SK-N-SH (cell line): ENCODE results near the gene SLC16A10. TPM values are rescaled to one million over a fixed set of nuclear protein-coding genes. Genes with fewer than 3 reads are reported as not detected.

Experiments used
- CTCF ChIA-PET: fragments of 300-600, 350-600 bp; formaldehyde crosslinking; extraction: SDS; loops from one replicate; lab custom pipeline; 2021; lab: Yijun Ruan, JAX
- POLR2A ChIA-PET: fragments of 350-600 bp; sonication (Branson Sonifier 250); formaldehyde crosslinking; extraction: SDS; loops from one replicate; lab custom pipeline; 2020; ENCODE audit warnings: antibody characterized with exemption, inconsistent platforms; lab: Yijun Ruan, JAX
- DNase-seq: peaks from one replicate; pipeline ENCODE4 v3.0.0; 2012
- H2AFZ ChIP-seq: fragments of 200-600 bp; sonication (generic); 2 replicates; pipeline ENCODE4 v1.8.1; 2016; ENCODE audit warnings: antibody characterized with exemption, mild to moderate bottlenecking, low read depth
- H3F3A ChIP-seq: fragments of 200-600 bp; sonication (generic); replicated peaks from 2 replicates; pipeline ENCODE3; 2016; ENCODE audit warnings: antibody characterized with exemption, mild to moderate bottlenecking; ENCODE audit not compliant: insufficient read depth
- H3K27ac ChIP-seq, 2 experiments: fragments of 200-500 bp in 1 of 2; fragments of 200-600 bp in 1 of 2; sonication (Bioruptor generic) in 1 of 2; sonication (generic), shearing (Covaris generic) in 1 of 2; 2 replicates each; pipeline versions ENCODE4 v1.5.1 to v1.6.1; 2014 to 2016; ENCODE audit warnings: low read depth in 2 of 2, inconsistent platforms in 1 of 2, low read length in 1 of 2, mild to moderate bottlenecking in 1 of 2, mixed read lengths in 1 of 2
- H3K27me3 ChIP-seq: fragments of 200-600 bp; sonication (generic), shearing (Covaris generic); 2 replicates; pipeline ENCODE4 v1.6.1; 2016; ENCODE audit warnings: mixed run types; ENCODE audit not compliant: insufficient read depth
- H3K36me3 ChIP-seq, 2 experiments: fragments of 200-500 bp in 1 of 2; fragments of 200-600 bp in 1 of 2; sonication (Bioruptor generic) in 1 of 2; sonication (generic) in 1 of 2; replicated peaks in 1 of 2; 2 replicates each; pipeline versions ENCODE3 to v1.5.1; 2014 to 2016; ENCODE audit warnings: low read length in 1 of 2, mild to moderate bottlenecking in 1 of 2; ENCODE audit not compliant: insufficient read depth in 2 of 2, control insufficient read depth in 1 of 2
- H3K4me1 ChIP-seq, 2 experiments: fragments of 200-500 bp in 1 of 2; fragments of 200-600 bp in 1 of 2; sonication (Bioruptor generic) in 1 of 2; sonication (generic), shearing (Covaris generic) in 1 of 2; 2 replicates each; pipeline versions ENCODE4 v1.5.1 to v1.6.1; 2014 to 2016; ENCODE audit warnings: low read depth in 1 of 2, low read length in 1 of 2, mixed run types in 1 of 2; ENCODE audit not compliant: insufficient read depth in 2 of 2, control insufficient read depth in 1 of 2
- H3K4me2 ChIP-seq: fragments of 200-600 bp; sonication (generic), shearing (Covaris generic); 2 replicates; pipeline ENCODE4 v1.6.1; 2017; ENCODE audit warnings: mixed run types
- H3K4me3 ChIP-seq, 2 experiments: fragments of 200-500 bp in 1 of 2; fragments of 200-600 bp in 1 of 2; sonication (Bioruptor generic) in 1 of 2; sonication (generic), shearing (Covaris generic) in 1 of 2; 2 replicates each; pipeline versions ENCODE4 v1.5.1 to v1.8.1; 2014 to 2016; ENCODE audit warnings: low read depth in 2 of 2, inconsistent platforms in 1 of 2, low read length in 1 of 2, mild to moderate bottlenecking in 1 of 2, mixed read lengths in 1 of 2, moderate library complexity in 1 of 2
- H3K79me2 ChIP-seq: fragments of 200-600 bp; sonication (generic); 2 replicates; pipeline ENCODE4 v1.8.1; 2017; ENCODE audit warnings: mild to moderate bottlenecking; ENCODE audit not compliant: insufficient read depth
- H3K9ac ChIP-seq: fragments of 200-600 bp; sonication (generic); 2 replicates; pipeline ENCODE4 v1.6.1; 2017; ENCODE audit warnings: mixed run types
- H3K9me2 ChIP-seq: fragments of 200-600 bp; sonication (generic); 2 replicates; pipeline ENCODE4 v1.6.1; 2017; ENCODE audit warnings: mixed run types
- H3K9me3 ChIP-seq: fragments of 200-600 bp; sonication (generic); 2 replicates; pipeline ENCODE4 v1.6.1; 2017; ENCODE audit warnings: mixed run types, mild to moderate bottlenecking, moderate library complexity
- H4K20me1 ChIP-seq: fragments of 200-600 bp; sonication (generic); 2 replicates; pipeline ENCODE4 v1.6.1; 2017; ENCODE audit warnings: mild to moderate bottlenecking, mixed run types; ENCODE audit not compliant: insufficient read depth
- FOXJ3 ChIP-seq: sonication (generic); formaldehyde crosslinking; IDR thresholded peaks from 2 replicates; pipeline ENCODE4 v1.5.1; 2020; ENCODE audit warnings: mild to moderate bottlenecking, missing genetic modification reagents
- FOXM1 ChIP-seq: IDR thresholded peaks from 2 replicates; pipeline ENCODE4 v1.4.0; 2012; ENCODE audit warnings: low read depth, mild to moderate bottlenecking
- NRF1 ChIP-seq: IDR thresholded peaks from 2 replicates; pipeline ENCODE4 v1.6.1; 2012; ENCODE audit warnings: low read depth, mild to moderate bottlenecking, low read length
- PBX3 ChIP-seq: IDR thresholded peaks from 2 replicates; pipeline ENCODE4; 2012
- RFX5 ChIP-seq: IDR thresholded peaks from 2 replicates; pipeline ENCODE4 v1.6.1; 2012; ENCODE audit warnings: mild to moderate bottlenecking, improper control_type of control experiment, low read length
- TAF1 ChIP-seq: IDR thresholded peaks from 2 replicates; pipeline ENCODE4 v1.6.1; 2012; ENCODE audit warnings: low read depth, mild to moderate bottlenecking, low read length, moderate library complexity, borderline replicate concordance
- TCF12 ChIP-seq: IDR thresholded peaks from 2 replicates; pipeline ENCODE4 v1.4.0; 2012
- TEAD4 ChIP-seq: IDR thresholded peaks from 2 replicates; pipeline ENCODE4 v1.4.0; 2012; ENCODE audit warnings: mild to moderate bottlenecking, borderline replicate concordance; ENCODE audit not compliant: insufficient read depth
- WGBS: methylation state at CpG from one replicate; pipeline ENCODE4 v1.1.6; 2017; ENCODE audit warnings: low lambda C conversion rate; 5-methylcytosine and 5-hydroxymethylcytosine counted together
- polyA plus RNA-seq, 3 experiments: library from polyadenylated mRNA; depleted of rRNA; stranded (reverse); fragments of >200 nt; gene quantifications; 2 replicates each; pipeline ENCODE4 v1.2.3, GENCODE V29; 2012

The SLC16A10 gene
- polyA plus RNA-seq, 1 of the 3 experiments (the other 2 are of a cell fraction) = 0.12 TPM

GRCh38 chr6:111068109-111068865 is 19.0 kb upstream of the SLC16A10 start:
- no peak overlapping the region for H3K27ac ChIP-seq
- CTCF ChIA-PET = interaction anchor here (0.8 to 5.5 kb wide), 5 partner anchors 10 to 142 kb away, joined by 3 to 37 read pairs (median 4); no protein-coding TSS in a partner anchor
- peaks cover 0 to 2% of the 10 kb centered on the region in 2 experiments; a peak in 2 of 4 replicates for H3K4me1 ChIP-seq
- H3K79me2 ChIP-seq = no peaks in the 10 kb centered on the region
- no peaks in the 10 kb centered on the region for H3F3A ChIP-seq
- no peak overlapping the region for H2AFZ ChIP-seq
- no peaks in the 10 kb centered on the region for H3K36me3 ChIP-seq
- TF ChIP-seq FOXM1 (no peak), TEAD4 (no peak), NRF1 (no peak), FOXJ3 (CRISPR knock-in tag) (no peak), RFX5 (no peak), TCF12 (no peak), PBX3 (no peak), TAF1 (no peak)
- TF ChIP-seq, all 33 proteins: peak for 0
- H3K4me3 ChIP-seq = no peak overlapping the region
- H4K20me1 ChIP-seq = no peaks in the 10 kb centered on the region
- no peak for DNase-seq
- no peak overlapping the region for H3K9ac ChIP-seq
- no peaks in the 10 kb centered on the region for H3K9me3 ChIP-seq
- H3K4me2 ChIP-seq = no peak overlapping the region
- POLR2A ChIA-PET = no interaction called here
- WGBS = 75% methylated on average over 8 of the region's 8 CpGs
- no peaks in the 10 kb centered on the region for H3K9me2 ChIP-seq
- no peaks in the 10 kb centered on the region; the same call in 1 of the 2 replicates for H3K27me3 ChIP-seq

DNA sequence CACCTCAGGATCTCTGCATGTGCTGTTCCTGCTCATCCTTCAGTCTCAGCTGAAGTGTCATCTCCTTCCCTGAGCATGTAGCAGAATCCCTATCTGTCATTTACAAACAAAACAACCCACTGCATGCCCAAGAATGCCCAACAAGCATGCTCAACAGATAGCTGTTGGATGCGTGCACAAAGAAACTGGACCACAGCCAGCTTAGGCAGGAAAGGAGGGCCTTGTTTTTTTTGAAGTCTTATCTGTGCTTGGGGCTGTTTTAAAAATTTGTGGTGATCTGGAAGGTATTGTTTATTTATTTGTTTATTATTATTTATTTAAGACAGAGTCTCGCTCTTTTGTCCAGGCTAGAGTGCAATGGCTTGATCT is 18.5 kb upstream of the SLC16A10 start:
- POLR2A ChIA-PET = no interaction called here
- Histone ChIP-seq H3K4me3 (no peak overlapping the region), H3K27me3 (no peaks in the 10 kb centered on the region; the same call in 1 of the 2 replicates)

More for the DNA sequence above, 18.5 kb upstream of the SLC16A10 start:
- Histone ChIP-seq H3K4me2 (no peak overlapping the region), H3K36me3 (no peaks in the 10 kb centered on the region), H3K9ac (no peak overlapping the region), H4K20me1 (no peaks in the 10 kb centered on the region), H3K9me2 (no peaks in the 10 kb centered on the region), H3K9me3 (no peaks in the 10 kb centered on the region), H3K4me1 (peaks cover 0 to 2% of the 10 kb centered on the region in 2 experiments; a peak in 2 of 4 replicates), H2AFZ (no peak overlapping the region), H3K27ac (no peak overlapping the region), H3F3A (no peaks in the 10 kb centered on the region), H3K79me2 (no peaks in the 10 kb centered on the region)
- DNase-seq = no peak
- no peak for TF ChIP-seq TEAD4
- CTCF ChIA-PET = interaction anchor here (0.8 to 5.5 kb wide), 3 partner anchors 11 to 96 kb away, joined by 3 to 37 read pairs (median 3); no protein-coding TSS in a partner anchor
- 66% methylated on average over 2 of the region's 2 CpGs for WGBS
